ENCODE data around the gene SFRP4.

Gene SFRP4

DNA sequence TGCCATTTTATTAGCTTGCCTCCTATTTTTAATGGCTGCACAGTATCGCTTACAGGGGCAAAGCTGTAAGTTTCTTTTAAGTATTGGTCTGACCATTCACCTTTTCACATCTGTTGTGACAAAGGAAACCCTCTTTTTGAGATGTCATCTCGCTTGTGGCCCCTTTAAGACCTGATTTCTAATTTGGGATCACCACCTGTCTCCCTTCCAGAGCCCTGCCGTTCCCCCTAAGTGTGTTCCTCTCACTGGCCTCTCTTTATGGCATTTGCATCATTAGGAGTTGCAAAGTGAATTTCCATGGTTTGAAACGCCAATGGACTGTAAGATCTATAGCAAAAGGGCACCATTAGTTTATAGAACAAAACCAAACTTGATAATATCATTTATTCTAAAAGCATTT lies 5.3 kb upstream of the SFRP4 start:
- Histone ChIP-seq H3K4me3 (ENCODE audit: low read depth, low read length, poor library complexity, severe bottlenecking) (no peak overlapping the region), H2AFZ (ENCODE audit: low read length) (no peak overlapping the region), H3K27me3 (ENCODE audit: insufficient read depth, low read length) (no peaks in the 10 kb centered on the region), H4K20me1 (ENCODE audit: insufficient read depth, low read length) (no peaks in the 10 kb centered on the region), H3K4me1 (ENCODE audit: insufficient read depth, low read length, severe bottlenecking) (no peaks in the 10 kb centered on the region), H3K79me2 (ENCODE audit: insufficient read depth, low read length) (no peaks in the 10 kb centered on the region), H3K4me2 (ENCODE audit: low read length) (no peak overlapping the region), H3F3A (ENCODE audit: insufficient read depth, low read length) (no peaks in the 10 kb centered on the region), H3K9me3 (ENCODE audit: low read length) (no peaks in the 10 kb centered on the region), H3K36me3 (ENCODE audit: insufficient read depth, low read length) (no peaks in the 10 kb centered on the region), H3K9me2 (ENCODE audit: low read depth, low read length) (no peaks in the 10 kb centered on the region), H3K27ac (ENCODE audit: low read depth, low read length, poor library complexity, severe bottlenecking) (no peak overlapping the region), H3K9ac (ENCODE audit: low read length) (no peak overlapping the region)
- TF ChIP-seq EZH2 (IDR thresholded peaks at IDR 0.05; ENCODE audit: borderline replicate concordance, low read length) = no peak
- no peak for TF ChIP-seq CTCF (IDR thresholded peaks at IDR 0.05; ENCODE audit: low read length)

- Histone ChIP-seq H3K27ac (ENCODE audit: low read depth, low read length, poor library complexity, severe bottlenecking) (no peak overlapping the region), H3K36me3 (ENCODE audit: insufficient read depth, low read length) (no peaks in the 10 kb centered on the region), H2AFZ (ENCODE audit: low read length) (no peak overlapping the region), H3K9me3 (ENCODE audit: low read length) (no peaks in the 10 kb centered on the region), H3K79me2 (ENCODE audit: insufficient read depth, low read length) (no peaks in the 10 kb centered on the region), H3K9ac (ENCODE audit: low read length) (no peak overlapping the region), H3F3A (ENCODE audit: insufficient read depth, low read length) (no peaks in the 10 kb centered on the region), H3K4me3 (ENCODE audit: low read depth, low read length, poor library complexity, severe bottlenecking) (no peak overlapping the region), H3K9me2 (ENCODE audit: low read depth, low read length) (no peaks in the 10 kb centered on the region), H3K27me3 (ENCODE audit: insufficient read depth, low read length) (no peaks in the 10 kb centered on the region), H3K4me2 (ENCODE audit: low read length) (no peak overlapping the region), H3K4me1 (ENCODE audit: insufficient read depth, low read length, severe bottlenecking) (no peaks in the 10 kb centered on the region), H4K20me1 (ENCODE audit: insufficient read depth, low read length) (no peaks in the 10 kb centered on the region)
- TF ChIP-seq EZH2 (IDR thresholded peaks at IDR 0.05; ENCODE audit: borderline replicate concordance, low read length) = no peak
- no peak for TF ChIP-seq CTCF (IDR thresholded peaks at IDR 0.05; ENCODE audit: low read length)
Observed at GRCh38 chr7:37920849-37921805, 4.5 kb upstream of the SFRP4 start.

DNA sequence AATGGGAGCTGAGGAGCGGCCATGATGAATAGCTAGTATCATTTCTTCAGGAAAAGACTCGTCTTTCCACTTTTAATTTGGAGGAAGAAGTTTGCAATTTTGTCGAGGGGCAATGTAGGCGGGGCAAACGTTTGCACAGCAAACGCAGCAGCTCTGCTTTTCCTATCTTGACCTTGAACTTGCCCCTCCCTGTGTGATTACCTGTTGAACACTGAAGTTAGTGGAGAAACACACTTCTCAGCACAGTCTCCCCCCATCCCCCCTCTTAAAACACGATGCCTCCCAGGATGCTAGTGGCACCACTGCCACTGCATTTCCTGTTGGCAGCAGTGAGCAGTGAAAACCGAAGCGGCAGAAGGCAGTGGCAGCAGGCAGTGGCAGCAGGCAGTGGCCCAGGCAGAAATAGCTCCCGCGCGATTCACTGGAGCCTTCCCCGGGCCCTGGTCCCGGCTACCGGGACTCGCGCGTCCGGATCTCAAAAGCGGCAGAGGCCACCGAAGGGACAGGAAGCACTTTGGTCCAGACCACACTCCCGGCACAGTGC lies 3.8 kb upstream of the SFRP4 start, which contains the start of gene EPDR1:
EPDR1 (plus strand) TSS at position 336 of the 544 bp plus-strand sequence. CDS start 300 bp downstream, outside the sequence.
- no peak within 1 kb of the TSS for H3K27ac ChIP-seq (ENCODE audit: low read depth, low read length, poor library complexity, severe bottlenecking)
- H3K4me1 ChIP-seq (ENCODE audit: insufficient read depth, low read length, severe bottlenecking) = no peaks in the 10 kb centered on the region

More for the DNA sequence above, 3.8 kb upstream of the SFRP4 start, which contains the start of gene EPDR1:
- H3K9me2 ChIP-seq (ENCODE audit: low read depth, low read length) = no peaks in the 10 kb centered on the region
- H3K4me3 ChIP-seq (ENCODE audit: low read depth, low read length, poor library complexity, severe bottlenecking) = no peak within 1 kb of the TSS
- H3K36me3 ChIP-seq (ENCODE audit: insufficient read depth, low read length) = no peaks in the 10 kb centered on the region
- H4K20me1 ChIP-seq (ENCODE audit: insufficient read depth, low read length) = no peaks in the 10 kb centered on the region
- no peaks in the 10 kb centered on the region for H3K79me2 ChIP-seq (ENCODE audit: insufficient read depth, low read length)
- no peak within 1 kb of the TSS for H2AFZ ChIP-seq (ENCODE audit: low read length)
- no peaks in the 10 kb centered on the region for H3K9me3 ChIP-seq (ENCODE audit: low read length)
- H3K9ac ChIP-seq (ENCODE audit: low read length) = no peak within 1 kb of the TSS
- TF ChIP-seq CTCF (IDR thresholded peaks at IDR 0.05; ENCODE audit: low read length) (no peak), EZH2 (IDR thresholded peaks at IDR 0.05; ENCODE audit: borderline replicate concordance, low read length) (no peak)
- H3K27me3 ChIP-seq (ENCODE audit: insufficient read depth, low read length) = no peaks in the 10 kb centered on the region
- H3K4me2 ChIP-seq (ENCODE audit: low read length) = no peak within 1 kb of the TSS
- no peaks in the 10 kb centered on the region for H3F3A ChIP-seq (ENCODE audit: insufficient read depth, low read length)
